ENCODE measurements around the gene ABLIM2. TPM values are rescaled to one million over a fixed set of nuclear protein-coding genes. Genes with fewer than 3 reads are reported as not detected.

ABLIM2 gene
- total and polyA plus RNA-seq, 2 experiments from 2014 or later = 1.5 to 4.3 TPM

DNA sequence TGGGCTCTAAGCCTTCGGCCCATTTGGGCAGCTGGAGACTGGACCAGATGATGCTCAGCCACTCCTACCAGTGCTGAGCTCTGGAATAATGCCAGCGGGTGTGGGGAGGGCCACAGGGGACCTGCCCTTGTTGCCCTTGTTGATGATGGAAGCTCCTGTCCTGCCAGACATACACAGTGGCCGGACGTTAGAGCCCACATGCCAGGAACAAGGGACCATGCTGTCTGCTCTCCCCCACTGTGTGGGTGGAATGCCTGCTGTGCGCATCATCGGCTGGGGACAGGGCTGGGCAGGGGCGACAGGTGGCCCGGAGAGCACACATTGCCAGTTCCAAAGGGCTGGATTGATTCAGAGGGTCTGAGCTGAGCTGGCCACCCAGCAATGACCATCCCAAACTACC, 2.0 kb downstream of the ABLIM2 start:
- Histone ChIP-seq H3K4me3 (no peak overlapping the region), H3K4me1 (ENCODE audit: insufficient read depth) (no peaks in the 10 kb centered on the region)
- peaks cover 16% of the 10 kb centered on the region for H3K4me1 Mint-ChIP-seq

More for the DNA sequence above, 2.0 kb downstream of the ABLIM2 start:
- ATAC-seq = no peak
- DNase-seq (ENCODE audit: low spot score) = no peak
- Histone ChIP-seq H3F3A (replicated peaks; ENCODE audit: low read depth) (no peaks in the 10 kb centered on the region), H3K9me2 (ENCODE audit: insufficient read depth) (no peaks in the 10 kb centered on the region), H3K27me3 (ENCODE audit: insufficient read depth) (peaks cover 29% of the 10 kb centered on the region), H3K4me2 (no peak overlapping the region), H4K20me1 (replicated peaks; ENCODE audit: insufficient read depth) (no peaks in the 10 kb centered on the region), H3K27ac (ENCODE audit: low read depth) (no peak overlapping the region), H2AFZ (no peak overlapping the region), H3K36me3 (ENCODE audit: insufficient read depth) (no peaks in the 10 kb centered on the region), H3K79me2 (replicated peaks; ENCODE audit: insufficient read depth) (no peaks in the 10 kb centered on the region)
- H3K9me3 Mint-ChIP-seq = no peaks in the 10 kb centered on the region
- TF ChIP-seq EZH2 (IDR thresholded peaks at IDR 0.05; ENCODE audit: low read depth, unreplicated experiment) = no peak
- no peak for TF ChIP-seq JUNB (IDR thresholded peaks at IDR 0.05; ENCODE audit: unreplicated experiment)
- TF ChIP-seq, protein P1, sequence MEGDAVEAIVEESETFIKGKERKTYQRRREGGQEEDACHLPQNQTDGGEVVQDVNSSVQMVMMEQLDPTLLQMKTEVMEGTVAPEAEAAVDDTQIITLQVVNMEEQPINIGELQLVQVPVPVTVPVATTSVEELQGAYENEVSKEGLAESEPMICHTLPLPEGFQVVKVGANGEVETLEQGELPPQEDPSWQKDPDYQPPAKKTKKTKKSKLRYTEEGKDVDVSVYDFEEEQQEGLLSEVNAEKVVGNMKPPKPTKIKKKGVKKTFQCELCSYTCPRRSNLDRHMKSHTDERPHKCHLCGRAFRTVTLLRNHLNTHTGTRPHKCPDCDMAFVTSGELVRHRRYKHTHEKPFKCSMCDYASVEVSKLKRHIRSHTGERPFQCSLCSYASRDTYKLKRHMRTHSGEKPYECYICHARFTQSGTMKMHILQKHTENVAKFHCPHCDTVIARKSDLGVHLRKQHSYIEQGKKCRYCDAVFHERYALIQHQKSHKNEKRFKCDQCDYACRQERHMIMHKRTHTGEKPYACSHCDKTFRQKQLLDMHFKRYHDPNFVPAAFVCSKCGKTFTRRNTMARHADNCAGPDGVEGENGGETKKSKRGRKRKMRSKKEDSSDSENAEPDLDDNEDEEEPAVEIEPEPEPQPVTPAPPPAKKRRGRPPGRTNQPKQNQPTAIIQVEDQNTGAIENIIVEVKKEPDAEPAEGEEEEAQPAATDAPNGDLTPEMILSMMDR (conservative IDR thresholded peaks at IDR 0.05; ENCODE audit: low read depth in 2 of 2) = no peak
- TF ChIP-seq, protein P2, sequence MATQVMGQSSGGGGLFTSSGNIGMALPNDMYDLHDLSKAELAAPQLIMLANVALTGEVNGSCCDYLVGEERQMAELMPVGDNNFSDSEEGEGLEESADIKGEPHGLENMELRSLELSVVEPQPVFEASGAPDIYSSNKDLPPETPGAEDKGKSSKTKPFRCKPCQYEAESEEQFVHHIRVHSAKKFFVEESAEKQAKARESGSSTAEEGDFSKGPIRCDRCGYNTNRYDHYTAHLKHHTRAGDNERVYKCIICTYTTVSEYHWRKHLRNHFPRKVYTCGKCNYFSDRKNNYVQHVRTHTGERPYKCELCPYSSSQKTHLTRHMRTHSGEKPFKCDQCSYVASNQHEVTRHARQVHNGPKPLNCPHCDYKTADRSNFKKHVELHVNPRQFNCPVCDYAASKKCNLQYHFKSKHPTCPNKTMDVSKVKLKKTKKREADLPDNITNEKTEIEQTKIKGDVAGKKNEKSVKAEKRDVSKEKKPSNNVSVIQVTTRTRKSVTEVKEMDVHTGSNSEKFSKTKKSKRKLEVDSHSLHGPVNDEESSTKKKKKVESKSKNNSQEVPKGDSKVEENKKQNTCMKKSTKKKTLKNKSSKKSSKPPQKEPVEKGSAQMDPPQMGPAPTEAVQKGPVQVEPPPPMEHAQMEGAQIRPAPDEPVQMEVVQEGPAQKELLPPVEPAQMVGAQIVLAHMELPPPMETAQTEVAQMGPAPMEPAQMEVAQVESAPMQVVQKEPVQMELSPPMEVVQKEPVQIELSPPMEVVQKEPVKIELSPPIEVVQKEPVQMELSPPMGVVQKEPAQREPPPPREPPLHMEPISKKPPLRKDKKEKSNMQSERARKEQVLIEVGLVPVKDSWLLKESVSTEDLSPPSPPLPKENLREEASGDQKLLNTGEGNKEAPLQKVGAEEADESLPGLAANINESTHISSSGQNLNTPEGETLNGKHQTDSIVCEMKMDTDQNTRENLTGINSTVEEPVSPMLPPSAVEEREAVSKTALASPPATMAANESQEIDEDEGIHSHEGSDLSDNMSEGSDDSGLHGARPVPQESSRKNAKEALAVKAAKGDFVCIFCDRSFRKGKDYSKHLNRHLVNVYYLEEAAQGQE (IDR thresholded peaks at IDR 0.05; ENCODE audit: unreplicated experiment) = no peak
- TF ChIP-seq CREB1 (CRISPR knock-in tag; IDR thresholded peaks at IDR 0.05; ENCODE audit: low read depth) = no peak
- TF ChIP-seq, protein P3, sequence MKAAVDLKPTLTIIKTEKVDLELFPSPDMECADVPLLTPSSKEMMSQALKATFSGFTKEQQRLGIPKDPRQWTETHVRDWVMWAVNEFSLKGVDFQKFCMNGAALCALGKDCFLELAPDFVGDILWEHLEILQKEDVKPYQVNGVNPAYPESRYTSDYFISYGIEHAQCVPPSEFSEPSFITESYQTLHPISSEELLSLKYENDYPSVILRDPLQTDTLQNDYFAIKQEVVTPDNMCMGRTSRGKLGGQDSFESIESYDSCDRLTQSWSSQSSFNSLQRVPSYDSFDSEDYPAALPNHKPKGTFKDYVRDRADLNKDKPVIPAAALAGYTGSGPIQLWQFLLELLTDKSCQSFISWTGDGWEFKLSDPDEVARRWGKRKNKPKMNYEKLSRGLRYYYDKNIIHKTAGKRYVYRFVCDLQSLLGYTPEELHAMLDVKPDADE (IDR thresholded peaks at IDR 0.05) = no peak
- TF ChIP-seq STAT1 (IDR thresholded peaks at IDR 0.05; ENCODE audit: unreplicated experiment) = no peak
- no peak for TF ChIP-seq NANOG (IDR thresholded peaks at IDR 0.05; ENCODE audit: borderline replicate concordance)
- TF ChIP-seq POLR2AphosphoS5 (IDR thresholded peaks at IDR 0.05; ENCODE audit: low read depth) = no peak
- no peak for TF ChIP-seq EZH2phosphoT487 (IDR thresholded peaks at IDR 0.05; ENCODE audit: unreplicated experiment)
- no peak overlapping the region for H3K4me3 Mint-ChIP-seq
- no peaks in the 10 kb centered on the region for H3K36me3 Mint-ChIP-seq (ENCODE audit: low read depth)
- peaks cover 28% of the 10 kb centered on the region for H3K27me3 Mint-ChIP-seq (ENCODE audit: insufficient read depth, low read depth, poor library complexity)
- no peak overlapping the region for H3K27ac Mint-ChIP-seq
